HG03025 (cell line): ENCODE measurements around the gene ADARB2.
"Not testable (repeated sequence)": the region's sequence is repeated elsewhere in the genome, so short reads cannot be mapped to it uniquely, and the experiment has no call there.

ENCODE experiments used
- ATAC-seq: cut with Tn5 transposase; IDR thresholded peaks from one replicate; pipeline ENCODE4 v1.9.1; 2021; ENCODE audit warnings: mild to moderate bottlenecking, moderate library complexity; ENCODE audit not compliant: unreplicated experiment, low FRiP score

ADARB2 gene

DNA sequence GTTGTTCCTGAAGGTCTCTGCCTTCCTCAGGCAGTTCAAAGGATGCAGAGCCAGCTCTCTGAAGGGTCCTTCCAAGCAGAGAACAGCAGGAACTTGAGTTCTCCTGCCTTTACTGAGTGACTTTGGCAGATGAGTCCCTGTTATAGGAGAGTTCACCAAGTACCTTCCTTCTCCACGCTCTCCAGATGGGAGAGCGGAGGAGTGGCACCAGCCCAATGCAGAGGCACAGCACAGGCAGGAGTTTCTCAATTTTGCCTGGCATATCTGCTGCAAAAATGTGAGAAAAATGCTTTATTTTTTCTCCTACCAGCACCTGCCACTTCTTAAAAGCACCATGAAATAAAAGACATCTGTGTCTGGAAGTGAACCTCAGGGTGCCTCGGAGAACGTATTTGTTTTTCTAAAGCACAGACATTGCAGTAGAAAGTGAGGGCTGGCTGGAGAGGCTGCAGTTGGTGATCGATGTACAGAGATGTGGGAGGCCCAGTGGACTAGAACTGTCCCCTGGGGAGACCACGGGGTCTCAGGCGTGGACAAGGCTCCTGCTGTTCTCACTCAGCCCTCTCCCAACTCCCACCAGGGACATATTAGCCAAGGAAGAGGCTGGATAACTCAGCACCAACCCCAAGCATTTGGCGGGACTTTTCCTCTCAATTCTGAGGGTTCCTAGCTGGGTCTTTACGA lies 506.6 kb downstream of the ADARB2 start:
- ATAC-seq: no peak

DNA sequence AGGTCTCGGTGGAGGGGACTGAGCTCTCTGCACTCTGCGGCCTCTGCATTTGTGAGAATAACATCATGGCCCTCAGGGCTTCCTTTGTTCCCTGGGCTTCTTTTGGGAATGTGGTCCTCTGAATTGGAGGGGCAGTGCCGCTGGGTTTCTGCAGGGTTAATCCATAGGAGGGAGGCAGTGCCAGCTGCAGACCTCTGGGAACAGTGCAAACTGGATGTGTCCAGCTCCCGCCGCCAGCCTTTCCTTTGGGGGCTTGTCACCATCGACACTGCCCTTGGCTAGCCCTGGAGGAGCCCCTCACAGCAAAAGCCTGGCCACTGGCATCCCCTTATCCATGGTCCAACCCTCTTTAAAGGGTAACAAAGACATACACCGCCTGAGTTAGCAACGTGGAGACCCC lies 507.2 kb downstream of the ADARB2 start:
- ATAC-seq: no peak

DNA sequence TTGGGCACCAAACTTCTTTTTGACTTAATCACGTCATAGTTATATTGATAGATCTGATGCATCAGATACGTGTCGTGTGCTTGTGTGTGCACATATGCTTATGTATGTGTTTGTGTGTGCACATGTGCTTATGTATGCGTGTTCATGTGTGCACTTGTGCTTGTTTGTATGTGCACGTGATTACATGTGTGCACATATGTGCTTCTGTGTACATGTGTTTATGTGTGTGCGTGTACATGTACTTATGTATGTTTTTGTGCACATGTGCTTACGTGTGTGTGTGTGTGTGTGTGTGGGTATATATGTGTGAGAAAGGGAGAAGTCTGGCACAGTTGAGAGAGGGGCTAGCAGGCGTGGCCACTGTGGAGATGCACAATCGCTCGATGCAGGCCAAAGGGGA lies 507.8 kb downstream of the ADARB2 start:
- ATAC-seq: no peak

DNA sequence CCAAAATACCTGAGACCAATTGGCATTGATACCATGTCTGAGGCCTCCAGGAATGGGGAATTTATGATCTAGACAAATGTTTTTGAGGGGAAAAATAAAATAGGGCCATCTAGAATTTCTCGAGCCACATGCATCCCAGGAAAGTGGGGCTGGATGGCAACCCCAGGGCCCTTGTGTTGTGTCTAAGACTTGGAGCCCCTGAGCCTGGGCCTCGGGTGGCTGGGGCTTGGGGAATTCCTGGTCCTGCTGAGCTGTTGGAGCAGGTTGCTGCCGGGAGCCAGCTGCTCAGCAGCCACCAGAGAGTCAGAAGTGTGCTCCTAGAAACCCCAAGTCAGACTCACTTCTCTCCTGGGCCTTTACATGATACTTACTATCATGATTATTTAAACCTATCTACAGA lies 508.2 kb downstream of the ADARB2 start:
- ATAC-seq: no peak

DNA sequence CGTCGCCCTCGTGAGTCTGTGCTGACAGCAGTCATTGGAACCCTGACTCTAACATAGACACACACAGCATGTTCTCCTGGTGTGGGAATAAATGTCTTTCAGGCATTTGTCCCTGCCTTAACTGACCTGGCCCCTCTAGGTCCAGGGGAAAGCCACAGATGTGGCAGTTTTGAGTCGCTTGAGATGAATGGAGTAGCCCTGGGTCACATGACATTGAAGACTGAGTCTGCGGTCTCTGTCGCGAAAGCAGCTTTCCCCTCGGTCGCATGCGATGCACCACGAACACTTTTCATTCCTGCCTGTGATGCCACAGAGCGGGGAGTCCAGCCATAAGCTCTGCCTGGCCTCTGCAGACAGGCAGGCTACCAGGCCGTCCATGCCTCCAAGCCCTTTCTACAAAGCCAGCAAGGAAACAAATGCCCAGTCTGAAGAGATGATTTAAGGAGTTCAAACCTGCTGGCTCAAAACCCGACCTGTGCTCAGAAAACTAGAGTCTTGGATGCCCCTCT lies 508.8 kb downstream of the ADARB2 start:
- no peak for ATAC-seq

DNA sequence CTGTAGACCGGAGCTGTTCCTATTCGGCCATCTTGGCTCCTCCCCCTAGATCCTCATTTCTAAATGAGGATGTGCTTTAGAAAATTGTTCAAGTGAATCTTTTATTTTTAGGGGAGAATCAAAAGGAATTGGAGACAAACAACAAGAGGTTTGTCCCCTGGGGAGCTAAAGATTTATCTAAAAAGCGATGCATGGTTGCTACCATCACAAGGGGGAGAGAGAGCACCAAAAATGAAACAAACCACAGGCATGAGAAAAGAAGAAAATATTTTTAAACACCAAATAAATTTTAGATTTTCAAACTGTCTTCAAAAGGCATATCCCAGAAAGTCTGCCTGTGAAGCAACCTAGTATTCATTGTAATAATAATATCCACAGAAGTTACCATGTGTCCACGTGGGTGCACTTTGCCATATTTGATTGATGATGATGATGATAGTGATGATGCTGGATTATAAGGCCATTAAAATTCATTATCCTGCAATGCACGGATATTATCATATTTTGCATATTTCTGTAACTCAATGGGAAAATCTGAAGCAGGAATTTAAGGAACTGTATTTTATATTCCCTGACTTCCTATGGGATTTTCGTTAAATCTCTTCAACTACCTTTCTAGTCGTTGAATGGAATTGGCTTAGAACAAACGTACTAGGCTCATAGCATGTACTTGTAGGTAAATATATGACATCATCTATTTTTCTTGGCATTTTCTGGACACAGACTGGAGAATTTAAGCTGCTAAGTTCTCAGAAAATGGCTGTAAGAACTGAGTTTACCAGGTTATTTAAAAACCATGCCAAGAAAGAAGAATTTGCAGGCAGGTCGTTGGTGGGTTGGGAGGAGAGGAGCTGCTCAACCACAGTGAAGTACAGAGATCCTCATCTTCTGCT lies 509.6 kb downstream of the ADARB2 start:
- no peak for ATAC-seq

DNA sequence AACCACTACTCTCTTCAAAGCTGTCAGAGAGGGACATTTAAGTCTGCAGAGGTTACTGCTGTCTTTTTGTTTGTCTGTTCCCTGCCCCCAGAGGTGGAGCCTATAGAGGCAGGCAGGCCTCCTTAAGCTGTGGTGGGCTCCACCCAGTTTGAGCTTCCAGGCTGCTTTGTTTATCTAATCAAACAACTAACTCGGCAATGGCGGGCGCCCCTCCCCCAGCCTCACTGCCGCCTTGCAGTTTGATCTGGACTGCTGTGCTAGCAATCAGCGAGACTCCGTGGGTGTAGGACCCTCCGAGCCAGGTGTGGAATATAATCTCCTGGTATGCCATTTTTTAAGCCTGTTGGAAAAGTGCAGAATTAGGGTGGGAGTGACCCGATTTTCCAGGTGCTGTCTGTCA lies 510.4 kb downstream of the ADARB2 start:
- not testable (repeated sequence) for ATAC-seq

DNA sequence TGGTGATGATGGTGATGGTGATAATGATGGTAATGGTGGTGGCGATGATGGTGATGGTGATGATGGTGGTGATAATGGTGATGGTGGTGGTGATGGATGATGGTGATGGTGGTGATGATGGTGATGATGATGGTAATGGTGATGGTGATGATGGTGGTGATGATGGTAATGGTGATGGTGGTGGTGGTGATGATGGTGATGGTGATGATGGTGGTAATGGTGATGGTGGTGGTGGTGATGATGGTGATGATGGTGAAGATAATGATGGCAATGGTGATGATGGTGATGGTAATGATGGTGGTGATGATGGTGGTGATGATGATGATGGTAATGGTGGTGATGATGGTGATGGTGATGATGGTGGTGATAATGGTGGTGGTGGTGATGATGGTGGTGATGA lies 517.5 kb downstream of the ADARB2 start:
- not testable (repeated sequence) for ATAC-seq

DNA sequence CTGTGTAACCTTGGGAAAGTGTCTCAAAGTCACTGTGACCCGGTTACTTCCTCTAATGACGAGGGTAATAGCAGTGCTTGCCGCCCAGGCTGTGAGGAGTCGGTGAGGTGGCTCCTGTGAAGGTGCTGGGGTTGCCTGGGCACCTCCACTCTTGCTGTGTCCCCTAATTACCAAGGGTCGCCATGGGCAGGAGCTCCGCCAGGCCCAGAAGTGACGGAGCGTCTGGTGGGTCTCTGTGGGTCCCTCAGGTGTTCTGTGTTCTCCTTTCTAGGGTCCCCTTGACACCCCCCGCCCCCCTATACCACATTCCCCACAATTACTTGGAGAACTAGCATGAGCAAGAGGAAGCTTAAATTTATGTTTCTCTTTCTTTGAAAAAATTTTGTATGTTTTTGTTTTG lies 519.7 kb downstream of the ADARB2 start:
- ATAC-seq: no peak

DNA sequence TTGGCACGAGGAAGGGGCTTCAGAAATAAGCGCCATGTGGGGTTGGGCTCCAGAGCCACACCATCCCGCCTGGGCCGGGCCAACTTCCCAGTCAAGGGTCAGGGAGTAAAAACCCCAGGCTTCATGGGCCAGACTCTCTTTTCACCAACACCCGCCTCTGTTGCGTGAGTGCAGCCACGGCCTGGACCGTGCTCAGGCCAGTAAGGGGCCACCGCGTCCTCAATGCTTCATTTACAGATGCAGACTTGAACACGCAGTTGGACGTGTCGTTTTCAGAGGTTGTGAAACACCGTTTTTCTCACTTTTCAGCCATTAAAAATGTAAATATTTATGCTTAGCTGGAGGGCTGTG lies 520.1 kb downstream of the ADARB2 start:
- ATAC-seq: no peak

DNA sequence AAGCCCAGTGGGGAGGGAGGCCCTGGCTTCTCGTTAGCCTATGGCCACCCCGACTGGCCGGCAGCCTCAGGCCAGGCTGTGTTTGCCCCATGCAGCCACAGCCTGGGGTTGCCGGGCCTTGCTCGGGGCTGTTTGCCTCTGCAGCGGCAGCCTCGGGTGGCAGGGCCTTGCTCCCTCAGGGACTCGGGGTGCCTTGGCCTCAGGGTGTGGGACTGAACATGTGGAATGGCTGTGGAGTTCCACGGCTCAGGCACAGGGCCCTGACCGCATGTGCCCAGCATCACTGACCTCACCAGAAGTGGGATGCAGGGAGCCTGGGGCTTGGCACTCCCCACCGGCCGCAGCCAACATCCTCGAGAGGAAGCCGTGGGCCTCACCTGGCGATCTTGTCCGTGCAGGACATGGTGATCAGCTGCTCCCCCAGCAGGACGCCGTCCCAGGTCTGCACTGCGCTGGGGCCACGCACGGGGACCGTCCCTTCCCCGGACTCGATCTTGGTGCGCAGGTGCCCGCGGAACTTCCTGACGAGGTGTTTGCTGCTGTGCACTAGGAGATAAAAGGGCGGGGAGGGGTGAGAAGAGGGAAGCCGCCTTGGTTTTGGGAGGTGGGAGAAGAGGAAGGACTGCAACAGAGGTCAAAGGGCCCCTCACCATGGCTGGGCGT lies 520.6 kb downstream of the ADARB2 start:
- no peak for ATAC-seq

DNA sequence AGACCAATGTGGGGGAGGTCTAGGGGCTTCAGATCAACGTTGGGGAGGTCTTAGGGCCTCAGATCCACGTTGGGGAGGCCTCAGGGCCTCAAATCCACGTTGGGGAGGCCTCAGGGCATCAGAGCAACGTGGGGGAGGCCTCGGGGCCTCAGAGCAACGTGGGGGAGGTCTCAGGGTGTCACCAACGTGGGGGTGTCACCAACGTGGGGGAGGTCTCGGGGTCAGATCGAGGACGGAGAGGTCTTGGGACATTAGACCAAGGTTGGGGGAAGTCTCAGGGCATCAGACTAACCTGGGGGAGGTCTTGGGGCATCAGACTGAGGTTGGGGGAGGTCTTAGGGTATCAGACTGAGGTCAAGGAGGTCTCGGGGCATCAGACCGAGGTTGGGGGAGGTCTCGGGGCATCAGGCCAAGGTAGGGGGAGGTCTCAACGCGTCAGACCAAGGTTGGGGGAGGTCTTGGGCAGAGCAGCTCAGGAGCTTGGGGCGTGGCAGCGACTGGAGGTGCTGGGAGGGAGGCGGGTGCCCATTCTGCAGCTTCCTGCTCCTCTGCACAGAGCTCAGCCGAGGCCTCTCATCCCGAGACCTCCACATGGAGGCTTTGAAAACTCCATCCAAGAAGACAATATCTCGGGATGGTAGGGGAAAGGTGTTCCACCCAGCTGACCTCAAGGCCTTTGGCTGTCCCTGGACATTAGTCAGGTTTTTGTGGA lies 521.3 kb downstream of the ADARB2 start:
- no peak for ATAC-seq

DNA sequence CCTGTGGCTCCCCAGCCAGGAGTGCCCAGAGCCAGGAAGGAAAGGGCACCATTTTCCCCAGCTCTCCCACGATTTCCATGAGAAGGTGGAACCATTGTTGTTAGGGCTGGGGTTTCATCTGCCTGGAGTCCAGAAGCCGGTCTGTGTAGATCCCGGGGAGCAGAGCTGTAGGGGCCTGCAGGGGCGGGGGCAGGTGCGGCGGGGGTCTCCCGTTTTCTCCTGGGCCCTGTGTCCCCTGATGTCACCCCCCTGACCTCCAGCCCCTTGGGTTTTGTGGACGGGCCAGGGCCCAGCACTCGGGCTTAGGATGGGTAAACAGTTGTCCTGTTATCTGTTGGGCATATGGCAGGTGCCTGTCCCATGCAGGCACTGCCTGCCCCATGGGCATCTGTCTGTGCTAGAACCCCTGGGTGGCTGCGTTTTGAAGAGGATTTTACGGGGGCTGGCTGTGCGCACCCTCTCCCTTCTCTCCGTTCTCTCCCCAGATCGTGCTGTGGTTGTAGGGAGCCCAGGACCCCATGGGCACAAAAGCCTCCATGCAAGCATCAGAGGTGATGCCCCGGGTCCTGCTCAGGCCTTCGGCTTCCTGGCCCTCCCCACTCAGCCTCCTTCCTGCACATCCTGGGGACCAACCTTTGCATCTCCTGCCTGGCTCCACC lies 522.3 kb downstream of the ADARB2 start:
- ATAC-seq: no peak

DNA sequence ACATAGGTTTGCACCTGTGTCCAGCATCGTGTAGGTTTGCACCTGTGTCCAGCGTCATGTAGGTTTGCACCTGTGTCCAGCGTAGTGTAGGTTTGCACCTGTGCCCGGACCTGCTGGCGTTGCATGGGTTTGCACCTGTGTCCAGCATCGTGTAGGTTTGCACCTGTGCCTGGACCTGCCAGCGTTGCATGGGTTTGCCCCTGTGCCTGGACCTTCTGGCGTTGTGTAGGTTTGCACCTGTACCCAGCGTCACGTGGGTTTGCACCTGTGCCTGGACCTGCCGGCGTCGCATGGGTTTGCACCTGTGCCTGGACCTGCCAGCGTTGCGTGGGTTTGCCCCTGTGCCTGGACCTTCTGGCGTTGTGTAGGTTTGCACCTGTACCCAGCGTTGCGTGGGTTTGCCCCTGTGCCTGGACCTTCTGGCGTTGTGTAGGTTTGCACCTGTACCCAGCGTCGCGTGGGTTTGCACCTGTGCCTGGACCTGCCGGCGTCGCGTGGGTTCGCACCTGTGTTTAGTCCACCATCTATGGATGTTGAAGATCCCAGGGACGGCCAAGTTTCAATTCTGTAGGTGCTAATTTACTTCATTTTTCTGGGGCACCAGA lies 523.2 kb downstream of the ADARB2 start:
- no peak for ATAC-seq

DNA sequence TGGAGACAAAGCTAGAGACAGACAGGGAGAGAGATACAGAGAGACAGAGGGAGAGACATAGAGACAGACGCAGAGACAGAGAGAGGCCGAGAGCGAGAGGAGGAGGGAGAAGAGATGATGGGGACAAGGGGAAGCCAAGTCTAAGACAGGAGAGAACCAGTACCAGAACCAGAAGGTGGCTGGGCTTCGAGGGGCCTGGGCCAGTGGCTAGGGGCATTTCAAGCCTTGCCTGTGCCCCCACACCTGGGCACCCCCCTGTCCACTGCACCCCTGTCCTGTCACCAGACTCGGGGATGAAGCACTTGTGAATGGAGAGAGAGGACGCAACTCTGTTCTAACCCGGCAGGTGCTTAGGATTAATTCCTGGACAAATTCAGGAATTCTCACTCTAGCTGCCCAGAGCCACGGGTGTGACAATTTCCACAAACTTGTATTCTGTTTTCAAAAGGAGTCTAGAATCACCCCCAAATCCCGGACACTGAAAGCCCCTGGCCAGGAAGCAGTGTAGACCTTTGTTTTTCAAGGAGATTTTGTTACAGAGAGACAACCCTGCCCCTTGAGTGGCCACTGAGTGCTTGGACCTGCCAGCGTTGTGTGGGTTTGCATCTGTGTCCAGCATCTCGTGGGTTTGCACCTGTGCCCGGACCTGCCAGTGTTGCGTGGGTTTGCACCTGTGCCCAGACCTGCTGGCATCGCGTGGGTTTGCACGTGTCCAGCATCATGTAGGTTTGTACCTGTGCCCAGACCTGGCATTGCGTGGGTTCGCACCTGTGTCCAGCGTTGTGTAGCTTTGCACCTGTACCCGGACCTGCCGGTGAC lies 523.9 kb downstream of the ADARB2 start:
- ATAC-seq: no peak

DNA sequence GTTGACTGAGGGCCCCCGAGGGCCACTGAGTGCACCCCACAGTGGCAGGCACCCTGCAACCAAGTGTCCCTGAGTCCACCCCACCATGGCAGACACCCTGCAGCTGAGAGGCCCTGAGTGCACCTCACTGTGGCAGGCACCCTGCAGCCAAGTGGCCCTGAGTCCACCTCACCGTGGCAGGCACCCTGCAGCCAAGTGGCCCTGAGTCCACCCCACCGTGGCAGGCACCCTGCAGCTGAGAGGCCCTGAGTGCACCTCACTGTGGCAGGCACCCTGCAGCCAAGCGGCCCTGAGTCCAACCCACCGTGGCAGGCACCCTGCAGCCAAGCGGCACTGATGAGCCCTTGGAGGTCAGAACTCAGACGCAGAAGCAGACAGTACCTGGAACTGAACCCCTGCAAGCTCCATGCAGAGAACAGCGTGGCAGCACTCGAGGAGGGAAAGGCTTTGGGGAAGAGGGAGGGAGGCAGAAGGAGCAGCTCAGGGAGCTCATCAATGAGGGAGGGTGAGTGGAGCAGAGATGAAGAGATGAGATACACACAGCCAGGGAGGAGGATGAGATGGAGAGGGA lies 524.7 kb downstream of the ADARB2 start:
- ATAC-seq: no peak

DNA sequence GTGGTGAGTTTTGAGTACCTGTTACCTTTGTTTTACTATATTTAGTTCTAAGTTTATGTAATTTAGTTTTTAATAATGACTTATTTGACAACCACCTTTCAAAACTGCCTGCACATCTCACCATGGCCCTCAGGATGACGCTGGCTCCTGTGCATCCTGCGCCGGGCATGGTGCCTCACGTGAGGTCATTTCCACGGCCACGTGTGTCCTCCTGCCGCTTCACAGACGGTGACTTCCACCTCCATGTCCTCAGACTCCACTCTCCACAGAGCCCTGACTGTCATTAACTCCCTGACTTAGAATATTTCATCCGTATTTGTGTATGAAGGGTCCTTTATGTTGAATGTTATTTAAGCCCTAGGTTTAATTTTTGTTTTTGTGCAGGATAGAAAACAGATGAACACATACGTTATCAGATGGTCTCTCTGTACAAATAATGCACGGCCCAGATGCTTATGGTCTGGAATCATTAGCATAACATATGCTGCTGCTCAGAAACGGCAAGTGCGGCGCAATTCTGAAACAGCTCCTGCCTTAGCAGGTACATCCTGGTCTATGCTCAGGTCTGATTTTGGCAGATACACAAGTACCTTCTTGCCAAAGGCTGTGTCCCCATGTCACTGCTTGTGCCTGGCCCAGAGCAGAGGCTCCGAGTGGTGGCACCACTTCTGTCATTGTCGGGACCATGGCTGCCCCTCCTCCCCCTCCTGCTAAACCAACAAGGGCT lies 525.3 kb downstream of the ADARB2 start:
- no peak for ATAC-seq

DNA sequence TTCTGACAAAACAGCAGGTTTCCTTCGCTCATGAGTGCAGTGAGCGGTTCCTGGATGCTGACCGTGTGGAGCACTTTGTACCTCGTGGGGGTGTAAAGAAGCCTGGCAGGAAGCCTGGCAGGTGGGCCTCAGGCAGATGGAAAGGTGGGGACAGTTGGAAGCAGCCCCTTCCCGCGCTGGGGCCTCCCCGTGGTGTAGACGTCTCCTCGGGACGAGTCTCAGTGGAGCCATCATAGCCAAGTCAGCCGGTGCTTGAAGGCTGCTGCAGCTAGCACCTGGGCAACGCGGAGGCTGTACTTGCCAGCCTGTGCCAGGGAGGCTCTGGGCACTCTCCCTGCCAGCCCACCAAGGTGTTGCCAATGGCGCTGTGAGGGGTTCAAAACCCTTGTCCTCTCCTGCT lies 526.7 kb downstream of the ADARB2 start:
- ATAC-seq: no peak
